Epithelial cell of esophagus (primary cell): Measurements from ENCODE around the gene PLAC1.

Experiments used
- DNase-seq: peaks from one replicate; pipeline ENCODE4 v3.0.0; 2010; ENCODE audit warnings: low read depth
- H3K4me3 ChIP-seq: 2 replicates; pipeline ENCODE4 v1.5.1; 2011; ENCODE audit warnings: mild to moderate bottlenecking, low read length, control low read depth
- CTCF ChIP-seq: IDR thresholded peaks from 2 replicates; pipeline ENCODE4 v1.5.1; 2011; ENCODE audit warnings: low read depth, mild to moderate bottlenecking, low read length, control low read depth, inconsistent platforms; ENCODE audit not compliant: insufficient read depth; ENCODE audit errors: missing control alignments

The PLAC1 gene

DNA sequence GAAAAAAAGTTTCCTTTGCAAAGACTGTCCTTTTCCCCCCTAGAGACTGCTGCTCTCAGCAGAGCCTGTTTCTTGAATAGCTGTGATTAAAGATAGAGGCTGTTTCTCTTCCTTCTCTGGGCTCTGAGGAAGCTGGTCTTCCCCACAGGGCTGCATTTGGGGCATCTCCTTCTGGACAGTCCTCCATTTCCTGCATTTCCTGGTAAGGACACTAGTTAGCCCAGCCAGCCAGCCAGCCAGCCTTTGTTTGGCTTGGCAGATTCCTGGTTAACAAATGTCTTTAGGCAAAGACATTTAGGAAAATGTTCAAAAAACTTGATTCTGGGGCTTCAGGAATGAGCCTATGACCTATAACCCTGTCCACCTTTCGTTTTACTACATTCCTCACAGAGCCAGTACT is 34.0 kb upstream of the PLAC1 start:
- no peak for DNase-seq
- TF ChIP-seq CTCF: no peak
- no peak overlapping the region for H3K4me3 ChIP-seq

GRCh38 chrX:134691453-134691852 is 33.2 kb upstream of the PLAC1 start:
- TF ChIP-seq CTCF: no peak
- no peak overlapping the region for H3K4me3 ChIP-seq
- peak; percentile 22 for DNase-seq

DNA sequence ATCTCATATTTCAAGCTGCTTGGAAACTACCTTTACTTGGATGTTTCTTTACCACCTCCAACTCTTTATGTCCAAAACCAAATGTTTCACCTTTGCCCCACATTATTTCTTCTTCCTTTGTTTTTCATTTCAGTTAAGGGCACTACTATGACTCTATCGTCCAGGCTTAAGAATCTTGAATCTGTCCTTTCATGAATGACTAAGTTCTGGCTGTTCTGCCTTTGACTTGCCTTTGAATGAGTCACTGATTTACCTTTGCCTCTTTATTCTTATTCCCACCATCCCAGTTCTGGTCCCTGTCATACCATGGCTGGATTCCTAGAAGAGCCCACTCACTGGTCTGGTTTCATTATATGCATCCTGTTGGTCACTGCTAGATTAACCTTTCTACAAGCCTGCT is 30.6 kb upstream of the PLAC1 start:
- DNase-seq: peak; percentile 69
- no peak overlapping the region for H3K4me3 ChIP-seq
- TF ChIP-seq CTCF: no peak

DNA sequence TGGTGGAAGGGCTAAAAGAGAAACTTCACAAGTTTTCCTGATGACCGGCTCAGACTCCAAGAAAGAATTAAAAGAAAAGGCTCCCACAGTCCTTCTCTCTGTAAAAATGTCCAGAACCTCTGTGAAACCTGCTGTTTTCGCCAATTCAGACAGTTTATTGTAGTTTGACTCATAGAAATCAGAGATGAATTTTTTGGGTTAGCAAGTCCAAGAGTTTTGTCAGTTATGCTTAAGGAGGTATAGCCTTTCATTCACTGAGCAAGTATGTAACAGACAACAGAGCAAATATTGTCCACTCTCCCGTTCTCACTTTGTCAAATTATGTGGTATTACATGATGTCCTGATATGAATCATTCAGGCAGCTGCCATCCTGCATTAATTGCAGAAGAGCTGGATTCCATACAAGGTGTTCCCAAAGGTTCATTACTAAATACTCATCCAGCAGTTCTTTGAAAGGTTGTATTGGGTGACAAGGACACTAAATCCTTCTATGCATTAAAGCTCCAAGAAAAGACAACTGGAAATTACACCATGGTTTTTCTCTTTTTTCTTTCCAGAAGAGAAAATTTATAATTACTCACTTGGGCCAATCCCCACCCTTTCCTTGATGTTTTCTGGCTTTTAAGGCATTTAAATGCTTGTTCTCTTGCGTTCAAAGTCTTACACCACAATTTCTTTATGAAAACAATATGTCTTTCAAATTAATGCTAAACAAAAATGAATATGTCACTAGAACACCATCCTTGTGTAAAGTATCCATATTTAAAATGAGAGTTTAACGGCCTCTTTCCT is 30.0 kb upstream of the PLAC1 start:
- H3K4me3 ChIP-seq: no peak overlapping the region
- no peak for TF ChIP-seq CTCF
- peak; percentile 49 for DNase-seq

GRCh38 chrX:134685668-134686067 is 27.4 kb upstream of the PLAC1 start:
- TF ChIP-seq CTCF: no peak
- H3K4me3 ChIP-seq: no peak overlapping the region
- DNase-seq: no peak

- no peak for TF ChIP-seq CTCF
- DNase-seq: peak; percentile 89
- H3K4me3 ChIP-seq: no peak overlapping the region
Measured at GRCh38 chrX:134684956-134685355, 26.7 kb upstream of the PLAC1 start.
